K562 (cell line): ENCODE results near the gene YES1. TPM values are rescaled to one million over a fixed set of nuclear protein-coding genes. Genes with fewer than 3 reads are reported as not detected.

Source experiments
- ATAC-seq: fragments of 200-7000 bp; cut with Tn5 transposase; 3 replicates; pipeline ENCODE4 v1.9.1; 2020; ENCODE audit warnings: moderate library complexity
- BruUV-seq: library from RNA; stranded (reverse); fragments of 400-500 nt; replicated peaks from 2 replicates; lab custom pipeline; 2021; lab: Mats Ljungman, UMichigan
- CTCF ChIA-PET: fragments of 300-600 bp; formaldehyde crosslinking; extraction: SDS; loops from one replicate; lab custom pipeline; 2021; ENCODE audit warnings: low intra/inter-chr PET ratio; lab: Yijun Ruan, JAX
- POLR2A ChIA-PET: fragments of 300-600, 350-650 bp; sonication (Branson Sonifier 250); formaldehyde crosslinking; extraction: SDS; loops from one replicate; lab custom pipeline; 2021; ENCODE audit warnings: antibody characterized with exemption, inconsistent platforms; lab: Yijun Ruan, JAX
- DNase-seq, 4 experiments: peaks; one replicate each; pipeline versions ENCODE4 v3.0.0 to v3.0.0-alpha.2; 2011 to 2018; ENCODE audit warnings: low spot score in 3 of 4, mixed read lengths in 3 of 4; ENCODE audit errors: extremely low read depth in 1 of 4
- FAIRE-seq: peaks from 2 replicates; lab custom pipeline; 2011; peaks lifted over from hg19 to GRCh38; lab: Jason Lieb, UNC
- H2AFZ ChIP-seq: 2 replicates; pipeline ENCODE4 v1.6.0; 2011; ENCODE audit warnings: low read depth, low read length, control low read depth, inconsistent platforms
- H3K27ac ChIP-seq: fragments of 200-600 bp; 3 replicates; pipeline ENCODE4 v1.8.0; 2011; ENCODE audit warnings: low read depth, mild to moderate bottlenecking, control low read depth, inconsistent platforms, low read length, moderate library complexity, mixed read lengths; ENCODE audit errors: extremely low read depth
- H3K27me3 ChIP-seq, 2 experiments: fragments of 300-600 bp in 1 of 2; 2 replicates in 1 of 2; 3 replicates in 1 of 2; pipeline versions ENCODE4 v1.6.0 to v1.8.0; 2011; ENCODE audit warnings: inconsistent platforms in 2 of 2, low read length in 2 of 2, mild to moderate bottlenecking in 1 of 2, mixed read lengths in 1 of 2, moderate library complexity in 1 of 2; ENCODE audit not compliant: control insufficient read depth in 2 of 2, insufficient read depth in 2 of 2
- H3K36me3 ChIP-seq: fragments of 300-600 bp; 3 replicates; pipeline ENCODE4 v1.8.0; 2011; ENCODE audit warnings: mild to moderate bottlenecking, low read length, inconsistent platforms; ENCODE audit not compliant: control insufficient read depth, insufficient read depth
- H3K4me1 ChIP-seq, 2 experiments: fragments of 200-600 bp in 1 of 2; replicated peaks in 1 of 2; 2 replicates in 1 of 2; 3 replicates in 1 of 2; pipeline versions ENCODE4 v1.5.1 to v1.8.0; 2011; ENCODE audit warnings: inconsistent platforms in 2 of 2, low read length in 2 of 2, mild to moderate bottlenecking in 1 of 2, mixed read lengths in 1 of 2, moderate library complexity in 1 of 2; ENCODE audit not compliant: control insufficient read depth in 2 of 2, insufficient read depth in 2 of 2
- H3K4me2 ChIP-seq: 2 replicates; pipeline ENCODE4 v1.6.1; 2011; ENCODE audit warnings: low read length, control low read depth, inconsistent platforms, mixed read lengths; ENCODE audit not compliant: insufficient read depth
- H3K4me3 ChIP-seq: fragments of 200-600 bp; sonication (generic), shearing (Covaris generic); 2 replicates; pipeline ENCODE4 v1.5.1; 2016; ENCODE audit warnings: control low read depth, inconsistent platforms
- H3K79me2 ChIP-seq: fragments of 200-600 bp; 3 replicates; pipeline ENCODE4 v1.8.0; 2011; ENCODE audit warnings: low read length, inconsistent platforms; ENCODE audit not compliant: control insufficient read depth, insufficient read depth
- H3K9ac ChIP-seq, 2 experiments: 2 replicates each; pipeline versions ENCODE4 v1.6.0 to v1.6.1; 2011; ENCODE audit warnings: low read depth in 2 of 2, low read length in 2 of 2, control low read depth in 1 of 2, inconsistent platforms in 1 of 2, mild to moderate bottlenecking in 1 of 2, mixed read lengths in 1 of 2; ENCODE audit not compliant: insufficient read depth in 1 of 2
- H3K9me1 ChIP-seq: one replicate; pipeline ENCODE4 v1.6.0; 2011; ENCODE audit warnings: inconsistent platforms, mild to moderate bottlenecking, low read length, moderate library complexity; ENCODE audit not compliant: control insufficient read depth, insufficient read depth
- H3K9me3 ChIP-seq: replicated peaks from 2 replicates; pipeline ENCODE4 v1.5.1; 2011; ENCODE audit warnings: low read depth, low read length, inconsistent platforms; ENCODE audit not compliant: control insufficient read depth, insufficient read depth
- H4K20me1 ChIP-seq: replicated peaks from 2 replicates; pipeline ENCODE4 v1.6.1; 2011; ENCODE audit warnings: low read length, inconsistent platforms, mixed read lengths; ENCODE audit not compliant: control insufficient read depth, insufficient read depth
- ATF3 ChIP-seq, 2 experiments: fragments of 450-650 bp in 1 of 2; sonication (generic) in 1 of 2; formaldehyde crosslinking in 1 of 2; IDR thresholded peaks in 1 of 2; conservative IDR thresholded peaks in 1 of 2; 2 replicates each; pipeline versions ENCODE4 v1.6.1 to v1.8.1; 2016 to 2023; ENCODE audit warnings: mild to moderate bottlenecking in 2 of 2, moderate library complexity in 2 of 2, inconsistent platforms in 1 of 2, missing genetic modification reagents in 1 of 2
- CBFA2T2 ChIP-seq: fragments of 450-650 bp; conservative IDR thresholded peaks from 2 replicates; pipeline ENCODE4 v1.6.1; 2017; ENCODE audit warnings: mild to moderate bottlenecking
- CBFA2T3 ChIP-seq: fragments of 450-650 bp; IDR thresholded peaks from 2 replicates; pipeline ENCODE4 v1.6.1; 2017
- DMBX1 ChIP-seq: fragments of 250-450 bp; sonication (Bioruptor Pico); IDR thresholded peaks from 2 replicates; pipeline ENCODE4 v1.8.0; 2022; ENCODE audit warnings: inconsistent platforms, mild to moderate bottlenecking, moderate library complexity, borderline replicate concordance
- HDAC6 ChIP-seq: IDR thresholded peaks from 2 replicates; pipeline ENCODE4 v1.6.1; 2012; ENCODE audit warnings: low read depth, mild to moderate bottlenecking, control low read depth, inconsistent platforms, low read length, moderate library complexity
- KLF1 ChIP-seq: fragments of 450-650 bp; IDR thresholded peaks from 2 replicates; pipeline ENCODE4 v1.6.1; 2016; ENCODE audit warnings: missing genetic modification characterization, missing compliant biosample characterization
- LCOR ChIP-seq: sonication (generic); formaldehyde crosslinking; IDR thresholded peaks from 2 replicates; pipeline ENCODE4 v1.8.0; 2022; ENCODE audit warnings: mild to moderate bottlenecking, missing genetic modification reagents
- MTA1 ChIP-seq: fragments of 450-650 bp; IDR thresholded peaks from 2 replicates; pipeline ENCODE4 v1.6.1; 2017; ENCODE audit warnings: borderline replicate concordance
- POLR2AphosphoS2 ChIP-seq: IDR thresholded peaks from 2 replicates; pipeline ENCODE4 v1.6.1; 2012; ENCODE audit warnings: low read length, improper control_type of control experiment
- RBM22 ChIP-seq: fragments of 200-400 bp; formaldehyde crosslinking; IDR thresholded peaks from 2 replicates; pipeline ENCODE4 v1.6.1; 2018; ENCODE audit warnings: low read length, low read depth; ENCODE audit not compliant: poor library complexity, severe bottlenecking
- RHOXF2B ChIP-seq: fragments of 250-450 bp; sonication (Bioruptor Pico); conservative IDR thresholded peaks from 2 replicates; pipeline ENCODE4 v1.5.1; 2021
- STAT5A ChIP-seq: IDR thresholded peaks from 2 replicates; pipeline ENCODE4 v1.6.1; 2012; ENCODE audit warnings: low read length, inconsistent platforms, borderline replicate concordance
- ZNF121 ChIP-seq: sonication (generic); formaldehyde crosslinking; conservative IDR thresholded peaks from 2 replicates; pipeline ENCODE4 v1.8.0; 2022; ENCODE audit warnings: missing genetic modification reagents
- WGBS: fragments of 100-300 bp; shearing (Covaris generic); methylation state at CpG from one replicate; pipeline ENCODE4 v1.1.6; 2016; ENCODE audit warnings: low coverage, mixed read lengths; ENCODE audit not compliant: insufficient coverage; ENCODE audit errors: missing lambda C conversion rate; 5-methylcytosine and 5-hydroxymethylcytosine counted together
- in situ Hi-C: fragments of 300-500 bp; cut with MboI; formaldehyde crosslinking; loops from 4 replicates; pipeline ENCODE4 v1.15.0; 2018; ENCODE audit warnings: inconsistent platforms, mixed read lengths
- intact Hi-C: fragments of 100-400 bp; cut with micrococcal nuclease; formaldehyde crosslinking; loops from 2 replicates; pipeline ENCODE4 v1.14.2; 2022
- polyA plus RNA-seq, 8 experiments: library from polyadenylated mRNA; depleted of rRNA in 4 of 8; stranded (reverse) in 5 of 8; unstranded in 3 of 8; fragments of >200 nt; fragmentation: Nextera tagmentation in 2 of 8; fragmentation: Illumina TruSeq in 1 of 8; extraction: Ambion mirVana in 2 of 8; extraction: Trizol in 1 of 8; gene quantifications; 2 replicates each; pipeline versions ENCODE4 v1.2.1 to v1.2.3, GENCODE V29; 2011 to 2014; ENCODE audit warnings: inconsistent platforms in 1 of 8, missing spikeins in 1 of 8
- total RNA-seq, 7 experiments: library from RNA; depleted of rRNA in 6 of 7; stranded (reverse); fragments of >200 nt in 6 of 7; fragmentation: Illumina TruSeq in 2 of 7; extraction: Trizol in 2 of 7; gene quantifications; 2 replicates each; pipeline versions ENCODE4 v1.2.1 to v1.2.3, GENCODE V29; 2011 to 2021; ENCODE audit warnings: low replicate concordance in 1 of 7

YES1 gene
- total and polyA plus RNA-seq, 9 of the 15 experiments (the other 6 are each of a cell fraction or from before 2014, with no cell fraction given): 37.2 to 115 (median 77.7) TPM

DNA sequence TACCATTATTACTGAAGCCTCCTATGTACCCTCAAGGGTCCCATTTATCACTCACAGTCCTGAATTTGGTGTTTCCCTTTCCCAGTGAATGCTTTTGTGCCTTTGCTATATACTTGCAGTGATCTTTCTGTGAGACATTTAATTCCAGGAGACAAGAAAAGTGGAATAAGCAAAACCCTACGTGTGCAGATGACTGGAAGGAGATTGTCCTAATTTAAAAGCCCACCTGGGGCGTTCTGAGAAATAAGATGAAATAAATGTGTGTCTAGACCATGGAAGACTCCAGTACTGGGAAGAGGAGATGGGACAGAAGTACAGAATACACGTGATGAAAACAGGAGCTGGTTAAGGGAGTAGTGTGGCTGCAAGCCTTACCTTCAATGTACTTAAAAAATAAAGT, 135.3 kb downstream of the YES1 start:
- Histone ChIP-seq H3K4me1 (peaks cover 0 to 7% of the 10 kb centered on the region in 2 experiments; a peak in 2 of 5 replicates), H2AFZ (no peak overlapping the region), H3K9ac (no peak overlapping the region), H3K27ac (no peak overlapping the region), H3K36me3 (peaks cover 95% of the 10 kb centered on the region), H4K20me1 (no peaks in the 10 kb centered on the region), H3K9me3 (no peaks in the 10 kb centered on the region), H3K9me1 (no peaks in the 10 kb centered on the region), H3K27me3 (no peaks in the 10 kb centered on the region), H3K4me3 (no peak overlapping the region), H3K4me2 (no peak overlapping the region), H3K79me2 (no peaks in the 10 kb centered on the region)
- ATAC-seq (no peak), FAIRE-seq (no peak), DNase-seq (no peak)
- ChIA-PET POLR2A (interaction anchor here (0.6 kb wide), 2 partner anchors 616 to 1975 kb away, joined by 3 read pairs; no protein-coding TSS in a partner anchor), CTCF (no interaction called here)
- TF ChIP-seq RBM22 (no peak), POLR2AphosphoS2 (0 out of 2 replicates have a peak, but pooled peaks have one; percentile 62), KLF1 (no peak), ZNF121 (CRISPR knock-in tag) (no peak), LCOR (0 out of 2 replicates have a peak, but pooled peaks have one; percentile 19), ATF3 (IDR thresholded peaks at IDR 0.05) (no peak), ATF3 (CRISPR knock-in tag; conservative IDR thresholded peaks at IDR 0.05) (no peak), MTA1 (no peak), CBFA2T2 (no peak), RHOXF2B (CRISPR knock-in tag) (no peak), DMBX1 (CRISPR knock-in tag) (no peak), CBFA2T3 (no peak), STAT5A (no peak), HDAC6 (no peak)
- in situ Hi-C loops: no loop called here
- intact Hi-C loops: loop anchor here (5.0 kb wide), 1 partner anchor 156 kb away; no protein-coding TSS in a partner anchor
- 64% methylated on average over 3 of the region's 3 CpGs for WGBS
- BruUV-seq: no TSS peak
